H9 (cell line): ENCODE data around the gene PHOSPHO2. TPM values are rescaled to one million over a fixed set of nuclear protein-coding genes. Genes with fewer than 3 reads are reported as not detected.

ENCODE experiments used
- DNase-seq: peaks from one replicate; pipeline ENCODE4 v3.0.0-alpha.2; 2017
- H2AFZ ChIP-seq: one replicate; pipeline ENCODE4 v1.6.1; 2013; ENCODE audit warnings: mild to moderate bottlenecking, low read length, control low read depth, moderate library complexity
- H2AK5ac ChIP-seq: 2 replicates; pipeline ENCODE4 v1.6.1; 2013; ENCODE audit warnings: low read length, control low read depth, mixed read lengths; ENCODE audit not compliant: insufficient read length
- H2BK120ac ChIP-seq: one replicate; pipeline ENCODE4 v1.6.1; 2013; ENCODE audit warnings: low read depth, mild to moderate bottlenecking, low read length, control low read depth, inconsistent platforms; ENCODE audit not compliant: poor library complexity, severe bottlenecking
- H2BK12ac ChIP-seq: 2 replicates; pipeline ENCODE4 v1.6.1; 2013; ENCODE audit warnings: low read length, control low read depth, mixed read lengths, low read depth; ENCODE audit not compliant: insufficient read length
- H2BK15ac ChIP-seq: 2 replicates; pipeline ENCODE4 v1.6.1; 2013; ENCODE audit warnings: low read depth, low read length, control low read depth
- H2BK20ac ChIP-seq: one replicate; pipeline ENCODE4 v1.6.1; 2013; ENCODE audit warnings: low read depth, mild to moderate bottlenecking, low read length, control low read depth, inconsistent platforms; ENCODE audit not compliant: poor library complexity, severe bottlenecking
- H2BK5ac ChIP-seq: 2 replicates; pipeline ENCODE4 v1.6.1; 2013; ENCODE audit warnings: low read length, control low read depth, mixed read lengths; ENCODE audit not compliant: insufficient read length
- H3K14ac ChIP-seq: 2 replicates; pipeline ENCODE4 v1.6.1; 2013; ENCODE audit warnings: low read length, control low read depth; ENCODE audit not compliant: insufficient read depth
- H3K18ac ChIP-seq: 2 replicates; pipeline ENCODE4 v1.6.1; 2013; ENCODE audit warnings: low read depth, mild to moderate bottlenecking, mixed read lengths, low read length, control low read depth; ENCODE audit not compliant: insufficient read length
- H3K23ac ChIP-seq: 2 replicates; pipeline ENCODE4 v1.6.1; 2013; ENCODE audit warnings: low read length, control low read depth, mixed read lengths, low read depth; ENCODE audit not compliant: insufficient read length
- H3K23me2 ChIP-seq: 2 replicates; pipeline ENCODE4 v1.6.1; 2013; ENCODE audit warnings: low read depth, mild to moderate bottlenecking, mixed read lengths, low read length, control low read depth; ENCODE audit not compliant: insufficient read length, poor library complexity, severe bottlenecking
- H3K27ac ChIP-seq: 2 replicates; pipeline ENCODE4 v1.5.1; 2013; ENCODE audit warnings: low read length, control low read depth, mixed read lengths, low read depth; ENCODE audit not compliant: insufficient read length
- H3K27me3 ChIP-seq: 2 replicates; pipeline ENCODE4 v1.6.1; 2013; ENCODE audit warnings: low read length, control low read depth, inconsistent platforms; ENCODE audit not compliant: insufficient read depth
- H3K4ac ChIP-seq: 2 replicates; pipeline ENCODE4 v1.6.1; 2013; ENCODE audit warnings: low read depth, mild to moderate bottlenecking, control low read depth, inconsistent platforms, low read length, moderate library complexity
- H3K4me1 ChIP-seq: 2 replicates; pipeline ENCODE4 v1.6.1; 2013; ENCODE audit warnings: low read length, control low read depth, inconsistent platforms; ENCODE audit not compliant: insufficient read depth
- H3K4me2 ChIP-seq: 2 replicates; pipeline ENCODE4 v1.6.1; 2013; ENCODE audit warnings: low read length, control low read depth, mixed read lengths; ENCODE audit not compliant: insufficient read length, insufficient read depth
- H3K56ac ChIP-seq: 2 replicates; pipeline ENCODE4 v1.6.1; 2013; ENCODE audit warnings: low read depth, mild to moderate bottlenecking, mixed read lengths, low read length, control low read depth; ENCODE audit not compliant: insufficient read length
- H3K79me1 ChIP-seq: 2 replicates; pipeline ENCODE4 v1.6.1; 2013; ENCODE audit warnings: low read depth, mild to moderate bottlenecking, moderate library complexity, low read length, control low read depth, inconsistent platforms; ENCODE audit not compliant: insufficient read depth, poor library complexity, severe bottlenecking
- H3K79me2 ChIP-seq: 2 replicates; pipeline ENCODE4 v1.6.1; 2013; ENCODE audit warnings: low read length, control low read depth, inconsistent platforms; ENCODE audit not compliant: insufficient read depth
- H3K9ac ChIP-seq: 2 replicates; pipeline ENCODE4 v1.6.1; 2013; ENCODE audit warnings: low read length, control low read depth, mixed read lengths; ENCODE audit not compliant: insufficient read length; ENCODE audit errors: extremely low read depth
- H3K9me3 ChIP-seq: one replicate; pipeline ENCODE4 v1.6.1; 2013; ENCODE audit warnings: low read depth, low read length, inconsistent platforms; ENCODE audit not compliant: control insufficient read depth
- H3T11ph ChIP-seq: one replicate; pipeline ENCODE4 v1.6.1; 2013; ENCODE audit warnings: mild to moderate bottlenecking, low read length, control low read depth, inconsistent platforms
- H4K20me1 ChIP-seq: one replicate; pipeline ENCODE4 v1.6.1; 2013; ENCODE audit not compliant: control insufficient read depth, insufficient read length, insufficient read depth
- H4K5ac ChIP-seq: 2 replicates; pipeline ENCODE4 v1.6.1; 2013; ENCODE audit warnings: low read depth, mild to moderate bottlenecking, mixed read lengths, low read length, control low read depth; ENCODE audit not compliant: insufficient read length
- H4K8ac ChIP-seq: replicated peaks from 2 replicates; pipeline ENCODE4 v1.6.1; 2013; ENCODE audit warnings: low read length, control low read depth, mixed read lengths, low read depth; ENCODE audit not compliant: insufficient read length
- H4K91ac ChIP-seq: 2 replicates; pipeline ENCODE4 v1.6.1; 2013; ENCODE audit warnings: low read depth, mild to moderate bottlenecking, moderate library complexity, mixed read lengths, low read length, control low read depth; ENCODE audit not compliant: insufficient read length
- H3K27ac Mint-ChIP-seq, 3 experiments: 2 replicates in 2 of 3; 3 replicates in 1 of 3; pipeline ENCODE4 v1.8.0; 2020 to 2021; ENCODE audit warnings: mixed read lengths in 3 of 3, mild to moderate bottlenecking in 1 of 3, moderate library complexity in 1 of 3
- H3K27me3 Mint-ChIP-seq: 2 replicates; pipeline ENCODE4 v1.8.0; 2021; ENCODE audit warnings: low read depth, mild to moderate bottlenecking, moderate library complexity, mixed read lengths
- H3K36me3 Mint-ChIP-seq, 3 experiments: 2 replicates in 2 of 3; 3 replicates in 1 of 3; pipeline ENCODE4 v1.8.0; 2020 to 2021; ENCODE audit warnings: low read depth in 3 of 3, mixed read lengths in 3 of 3; ENCODE audit not compliant: insufficient read depth in 1 of 3
- H3K4me1 Mint-ChIP-seq, 2 experiments: 2 replicates each; pipeline ENCODE4 v1.8.0; 2020; ENCODE audit warnings: mixed read lengths in 2 of 2
- H3K4me3 Mint-ChIP-seq, 2 experiments: 2 replicates in 1 of 2; 3 replicates in 1 of 2; pipeline ENCODE4 v1.8.0; 2020 to 2021; ENCODE audit warnings: mild to moderate bottlenecking in 2 of 2, mixed read lengths in 2 of 2, moderate library complexity in 1 of 2
- H3K9me3 Mint-ChIP-seq, 2 experiments: 2 replicates in 1 of 2; 3 replicates in 1 of 2; pipeline ENCODE4 v1.8.0; 2020; ENCODE audit warnings: mild to moderate bottlenecking in 2 of 2, mixed read lengths in 2 of 2, moderate library complexity in 1 of 2
- CTCF ChIP-seq: fragments of 200-600 bp; sonication (generic); conservative IDR thresholded peaks from 3 replicates; pipeline ENCODE4 v1.8.0; 2021; ENCODE audit warnings: antibody characterized with exemption, mild to moderate bottlenecking
- WGBS: extraction: QIAGEN DNeasy Blood & Tissue Kit; methylation state at CpG from one replicate; pipeline ENCODE4 v1.1.7; 2013; ENCODE audit warnings: missing lambda C conversion rate, low lambda C conversion rate, mixed read lengths; ENCODE audit not compliant: insufficient read length; ENCODE audit errors: extremely low coverage; 5-methylcytosine and 5-hydroxymethylcytosine counted together
- total RNA-seq: library from RNA; stranded (reverse); gene quantifications from 2 replicates; pipeline ENCODE4 v1.2.1, GENCODE V29; 2021

PHOSPHO2 gene
- total RNA-seq, 1 experiment from 2014 or later, result 7.2 TPM

GRCh38 chr2:169653636-169654035, 40.6 kb upstream of the PHOSPHO2 start:
- Histone ChIP-seq H3K23me2 (no peaks in the 10 kb centered on the region), H2BK12ac (no peak overlapping the region), H3K9ac (no peak overlapping the region), H3T11ph (no peak overlapping the region), H4K20me1 (no peaks in the 10 kb centered on the region), H2BK120ac (no peak overlapping the region), H3K79me2 (no peaks in the 10 kb centered on the region), H2BK20ac (no peak overlapping the region), H3K4ac (no peak overlapping the region), H4K8ac (no peak overlapping the region), H2BK5ac (no peak overlapping the region), H4K5ac (no peak overlapping the region), H2AFZ (no peak overlapping the region), H3K27me3 (no peaks in the 10 kb centered on the region), H4K91ac (no peak overlapping the region), H2AK5ac (no peak overlapping the region), H3K79me1 (no peaks in the 10 kb centered on the region), H3K56ac (no peak overlapping the region), H2BK15ac (no peak overlapping the region), H3K27ac (no peak overlapping the region), H3K18ac (no peak overlapping the region), H3K14ac (no peak overlapping the region), H3K4me1 (no peaks in the 10 kb centered on the region), H3K9me3 (no peaks in the 10 kb centered on the region), H3K23ac (no peak overlapping the region), H3K4me2 (no peak overlapping the region)
- Mint-ChIP-seq H3K36me3 (no peaks in the 10 kb centered on the region), H3K4me1 (no peaks in the 10 kb centered on the region), H3K27ac (no peak overlapping the region), H3K27me3 (peaks cover 2% of the 10 kb centered on the region), H3K9me3 (no peaks in the 10 kb centered on the region), H3K4me3 (no peak overlapping the region)
- TF ChIP-seq CTCF, result no peak
- no peak for DNase-seq
- WGBS, result no CpG with 5 or more reads among the region's 3 CpGs
